ELR (cell line): Measurements from ENCODE around the gene MAP1B.

Source experiments
- DNase-seq: peaks from one replicate; pipeline ENCODE4 v3.0.0-alpha.2; 2015; ENCODE audit warnings: low read depth

MAP1B gene

DNA sequence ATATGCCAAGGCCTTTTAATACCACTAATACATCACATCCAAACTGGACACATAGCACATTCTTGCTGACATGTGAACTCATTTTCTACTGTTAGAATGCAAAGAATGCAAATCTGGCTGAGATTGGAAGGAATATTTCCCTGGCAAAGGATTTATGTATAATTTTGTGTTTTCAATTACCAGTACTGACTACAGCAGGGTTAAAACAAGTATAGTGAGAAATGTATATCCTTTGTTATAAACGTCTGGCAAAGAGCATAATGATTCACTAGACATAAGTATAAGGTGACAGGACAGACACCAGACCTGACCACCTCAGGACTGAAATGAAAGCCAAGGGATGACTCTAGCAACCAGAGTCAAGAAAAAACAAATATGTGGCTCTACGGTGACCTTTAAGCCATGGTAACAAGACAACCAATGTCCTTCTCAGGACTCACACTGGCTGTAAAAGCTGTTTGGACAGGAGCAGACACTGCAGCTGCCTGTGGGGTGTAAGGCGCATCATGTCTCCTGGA is 117.7 kb downstream of the MAP1B start:
- no peak for DNase-seq

DNA sequence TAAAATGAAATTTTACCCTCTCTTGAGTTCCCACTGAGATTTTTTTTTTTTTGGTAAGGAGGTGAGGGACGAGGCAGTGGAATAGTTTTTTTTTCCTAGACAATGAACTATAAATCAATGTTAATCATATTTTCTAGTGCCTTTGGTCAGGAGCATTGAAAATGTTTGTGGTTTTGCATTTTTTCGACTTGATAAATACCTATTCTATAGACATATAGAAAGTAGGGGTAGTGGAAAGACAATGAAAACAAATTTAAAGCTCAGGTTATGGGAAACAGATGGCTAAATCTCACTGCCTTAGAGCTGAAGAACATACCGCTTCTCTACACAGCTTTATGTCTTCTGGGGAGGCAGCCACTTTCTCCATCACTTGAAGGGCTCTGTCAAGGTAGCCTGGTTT is 118.5 kb downstream of the MAP1B start:
- no peak for DNase-seq

GRCh38 chr5:72226950-72227349 is 119.7 kb downstream of the MAP1B start:
- no peak for DNase-seq

DNA sequence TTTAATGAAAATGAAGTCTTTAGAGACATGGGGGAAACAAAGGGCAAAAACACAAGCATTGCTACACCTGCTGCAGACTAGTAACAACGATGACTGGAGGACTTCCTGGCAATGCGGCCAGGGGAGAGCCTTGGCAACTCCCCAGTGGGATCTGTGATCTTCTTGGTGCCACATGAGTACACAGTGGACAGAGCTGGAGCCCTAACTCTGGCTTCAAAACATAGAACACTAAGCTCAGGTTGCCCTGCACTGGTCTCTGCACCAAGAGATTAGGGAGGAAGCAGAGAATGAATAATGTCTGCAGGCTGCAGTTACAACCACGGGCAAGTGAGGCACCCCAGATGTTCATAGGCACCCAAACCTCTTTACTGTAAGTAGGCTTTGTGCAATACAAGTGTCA is 121.7 kb downstream of the MAP1B start:
- no peak for DNase-seq

GRCh38 chr5:72231991-72232703 is 124.9 kb downstream of the MAP1B start:
- DNase-seq: no peak

DNA sequence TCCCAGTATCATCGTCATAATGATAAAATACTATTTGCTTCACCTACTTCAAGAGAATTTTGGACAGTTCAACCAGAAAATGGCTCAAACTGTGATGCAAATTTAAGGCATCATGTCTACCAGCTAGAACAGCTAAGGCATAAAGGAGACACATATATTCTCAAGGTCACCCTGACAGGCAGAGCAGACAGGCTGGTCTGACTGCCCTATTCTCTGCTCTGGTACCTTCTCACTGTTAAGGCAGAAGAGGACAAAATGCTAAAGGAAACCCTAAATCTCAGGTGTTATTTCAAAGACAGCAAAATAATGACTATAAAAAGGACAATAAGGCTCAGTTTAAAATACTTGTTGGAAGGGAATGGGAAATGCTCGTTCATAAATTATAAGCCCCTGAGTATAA is 125.6 kb downstream of the MAP1B start:
- DNase-seq: no peak

DNA sequence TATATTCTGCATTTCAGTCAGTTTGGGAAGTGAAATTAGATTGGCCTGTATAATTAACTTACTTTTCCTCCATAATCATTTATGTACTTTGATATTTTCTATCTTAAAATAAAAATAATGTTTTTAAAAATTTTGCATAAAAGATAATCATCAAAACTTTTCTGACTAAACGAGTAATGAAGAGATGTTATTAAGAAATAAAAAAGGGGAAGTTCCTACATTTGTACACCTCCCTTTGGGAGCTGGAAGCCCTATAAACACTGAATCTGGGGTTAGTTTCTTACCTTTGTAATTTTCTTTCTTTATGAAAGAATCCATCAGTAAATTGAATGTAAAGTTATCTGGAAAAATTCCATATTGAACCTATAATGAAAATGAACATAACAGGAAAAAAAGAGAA is 126.6 kb downstream of the MAP1B start:
- no peak for DNase-seq

DNA sequence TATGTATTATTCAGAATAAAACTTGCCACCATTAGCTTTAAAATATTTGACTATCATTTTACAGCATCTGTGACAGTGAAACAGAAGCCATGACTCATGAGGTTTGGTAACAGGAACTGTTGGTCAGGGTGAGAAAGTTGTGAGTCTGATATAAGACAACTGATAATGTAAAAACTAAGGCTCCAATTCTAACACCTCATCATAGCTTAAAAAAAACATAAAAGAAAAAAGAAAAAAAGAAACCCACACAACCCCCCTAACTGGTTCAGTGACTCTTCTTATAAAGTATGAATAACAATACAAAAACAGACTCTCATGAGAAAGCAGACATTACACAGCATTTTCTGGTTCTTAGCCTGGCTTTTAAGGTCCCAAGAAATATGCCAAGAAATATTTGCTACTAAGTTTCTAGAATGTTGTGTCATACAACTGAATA is 127.0 kb downstream of the MAP1B start:
- peak; percentile 76 for DNase-seq

GRCh38 chr5:72234868-72235267 is 127.6 kb downstream of the MAP1B start:
- no peak for DNase-seq

DNA sequence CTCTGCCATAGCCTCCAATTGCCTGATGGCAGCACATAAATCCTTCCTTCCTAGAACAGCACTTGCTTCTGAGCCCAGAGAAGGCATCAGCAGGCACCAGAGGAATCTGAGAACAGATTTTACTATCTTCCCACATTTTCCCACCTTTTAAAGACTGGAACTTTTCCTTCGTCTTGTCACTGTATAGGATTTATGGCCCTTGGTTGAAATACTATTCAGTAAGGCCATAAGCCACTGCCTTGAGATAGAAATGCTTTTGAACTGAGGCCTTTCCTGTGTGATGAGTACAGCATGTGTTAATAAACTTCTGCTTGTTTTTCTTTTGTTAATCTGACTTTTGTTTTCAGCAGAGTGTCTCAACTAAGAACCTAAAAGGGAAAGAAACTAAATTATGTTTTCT is 128.4 kb downstream of the MAP1B start:
- DNase-seq: peak; percentile 20

DNA sequence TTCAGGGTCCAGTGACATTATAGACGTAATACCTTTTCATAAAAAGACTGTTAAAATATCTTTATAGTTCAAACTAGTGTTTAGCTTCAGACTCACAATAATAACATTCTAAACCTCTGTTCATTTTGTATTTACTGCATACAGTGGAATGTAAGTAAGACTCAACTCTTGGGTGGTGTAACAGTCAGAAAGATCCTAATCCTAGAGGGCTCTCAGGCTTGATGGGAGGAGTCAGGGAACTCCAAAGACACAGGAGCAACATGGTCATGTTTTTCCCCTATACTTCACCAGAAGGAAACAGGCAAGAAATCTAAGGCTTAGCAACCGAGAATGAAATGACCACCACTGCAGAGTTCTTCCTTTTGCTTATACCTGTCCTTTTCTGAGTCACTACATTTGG is 130.1 kb downstream of the MAP1B start:
- DNase-seq: no peak

DNA sequence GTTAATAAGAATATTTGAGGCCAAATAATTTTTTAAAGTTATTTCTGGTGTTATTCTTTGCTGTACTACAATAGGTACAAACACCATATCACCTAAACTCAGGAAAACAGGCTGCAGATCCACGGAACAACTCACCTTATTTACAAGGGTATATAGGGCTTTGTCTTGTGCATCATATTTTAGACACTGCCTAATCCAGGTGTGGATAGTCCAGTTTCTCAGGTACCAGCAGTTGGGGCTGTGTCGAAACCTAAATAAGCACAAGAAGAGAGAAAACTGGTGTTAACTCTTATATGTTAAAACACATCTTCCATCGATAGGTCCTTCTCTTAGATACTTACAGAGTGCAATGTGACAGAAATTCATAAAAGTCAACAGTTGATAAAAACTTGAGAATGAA is 130.6 kb downstream of the MAP1B start:
- DNase-seq: no peak

- DNase-seq: no peak
Measured at GRCh38 chr5:72238712-72239445, 131.6 kb downstream of the MAP1B start.

DNA sequence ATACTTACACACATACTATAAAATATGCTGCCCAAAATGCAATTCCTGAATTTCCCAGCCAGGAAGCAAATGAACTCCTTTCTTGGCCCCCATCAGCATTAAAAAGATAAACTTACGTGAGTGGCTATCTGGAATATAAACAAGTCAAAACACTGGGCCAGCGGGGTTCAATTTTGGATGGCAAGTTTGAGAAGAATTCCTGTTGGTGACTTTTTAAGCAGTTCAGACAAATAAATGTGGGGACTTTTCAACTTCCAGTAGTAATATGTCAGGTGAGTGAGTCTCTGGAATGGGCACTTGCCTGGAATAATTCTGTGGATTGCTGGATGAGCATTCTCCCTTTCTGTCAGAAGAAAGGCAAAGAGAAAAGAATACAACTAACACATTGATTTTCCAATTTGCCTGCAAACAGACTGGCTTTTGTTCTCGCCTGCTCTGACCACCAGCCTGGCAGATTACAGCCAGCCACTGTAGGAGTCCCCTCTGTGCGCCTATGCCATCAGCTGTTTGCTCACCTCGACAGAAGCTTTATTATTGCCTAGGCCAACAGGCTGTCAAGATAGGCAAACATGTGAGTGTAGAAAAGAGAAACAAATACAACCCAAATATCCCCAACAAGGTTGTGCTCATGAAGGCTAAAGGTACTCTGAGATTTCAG is 134.2 kb downstream of the MAP1B start:
- no peak for DNase-seq

GRCh38 chr5:72242796-72243475 is 135.7 kb downstream of the MAP1B start:
- DNase-seq: no peak

DNA sequence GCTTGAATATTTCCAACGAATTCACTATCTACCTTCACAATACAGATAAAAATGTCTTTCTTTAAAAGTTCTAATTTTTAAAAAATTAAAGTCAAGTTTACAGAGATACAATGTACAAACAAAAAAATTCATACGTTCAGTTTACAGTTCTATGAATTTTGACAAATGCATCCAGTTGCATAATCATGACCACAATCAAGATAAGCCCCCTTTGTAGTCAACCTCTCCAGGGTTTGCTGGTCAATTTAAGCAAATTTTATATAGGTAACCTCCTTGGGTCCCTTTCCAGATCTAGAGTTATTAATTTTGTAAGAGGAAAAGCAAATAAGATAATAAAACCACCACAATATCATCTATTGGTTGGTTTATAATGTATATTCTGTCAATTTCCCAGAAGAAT is 136.4 kb downstream of the MAP1B start:
- no peak for DNase-seq

DNA sequence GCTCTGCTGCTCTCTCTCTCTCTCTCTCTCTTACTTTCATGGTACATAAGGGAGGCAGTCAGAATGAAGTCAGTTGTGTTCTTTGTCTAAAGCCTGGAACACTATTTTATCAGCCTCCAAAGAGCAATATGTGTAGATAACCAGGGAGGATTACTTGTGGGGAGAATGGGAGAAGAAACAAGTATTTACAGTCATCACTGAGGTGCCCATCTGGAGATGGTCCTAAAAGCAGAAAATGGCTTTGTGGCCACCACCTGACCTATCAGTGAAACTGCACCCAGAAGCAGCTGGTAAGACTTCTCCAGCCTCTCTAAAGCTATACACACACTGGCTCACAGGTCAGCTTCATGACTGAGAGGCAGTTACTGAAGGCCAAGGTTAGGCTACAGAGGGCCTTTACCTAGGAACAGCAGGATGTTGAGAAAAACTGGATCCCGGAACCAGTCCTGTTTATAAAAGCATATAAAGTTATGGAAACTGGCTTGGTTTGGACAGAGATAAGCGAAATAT is 137.6 kb downstream of the MAP1B start:
- peak; percentile 69 for DNase-seq

DNA sequence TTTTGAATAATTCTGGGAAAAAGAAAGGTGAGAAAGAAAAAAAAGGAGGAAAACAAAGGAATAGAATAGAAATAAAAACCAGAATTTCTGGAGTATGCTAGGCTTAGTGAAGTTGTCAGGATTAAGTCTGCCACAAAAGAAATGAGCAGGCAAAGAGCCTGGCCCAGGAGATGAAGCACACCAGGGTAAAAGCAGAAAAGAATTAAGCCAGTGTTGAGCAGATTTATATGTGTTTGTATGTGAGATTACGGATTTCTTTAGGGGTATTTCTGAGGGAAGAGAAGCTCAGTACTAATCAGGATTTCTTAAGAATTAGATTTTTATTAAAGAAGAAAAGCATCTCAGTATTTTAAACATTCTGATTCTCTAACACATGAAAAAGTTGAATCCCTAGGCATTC is 138.3 kb downstream of the MAP1B start:
- no peak for DNase-seq

DNA sequence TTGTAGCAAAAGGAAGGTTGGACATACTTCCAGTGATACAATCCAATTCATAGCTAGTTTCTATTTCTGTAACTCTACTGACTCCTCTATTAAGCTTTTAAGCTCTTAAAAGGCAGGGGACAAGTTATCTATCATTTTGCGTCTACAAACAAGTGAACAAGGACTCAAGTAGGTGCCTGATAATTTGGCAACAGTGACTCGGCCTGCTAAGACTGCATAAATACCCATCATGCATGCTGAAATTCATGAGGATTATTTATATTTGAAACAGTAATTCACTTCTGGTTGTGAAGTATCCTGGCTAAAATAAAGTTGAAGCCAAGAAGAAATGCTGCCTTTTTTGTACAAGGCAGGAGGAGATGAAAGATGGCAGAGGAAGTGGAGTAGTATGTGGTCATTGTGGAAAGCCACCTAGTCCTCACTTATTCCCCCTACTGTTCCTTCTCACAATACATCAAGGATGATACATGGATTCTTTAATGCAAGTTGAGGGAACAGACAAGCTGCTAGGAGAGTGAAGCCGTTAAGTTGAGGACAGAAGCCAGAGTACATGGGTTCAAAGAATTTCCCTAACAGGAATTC is 138.8 kb downstream of the MAP1B start:
- DNase-seq: peak; percentile 28

DNA sequence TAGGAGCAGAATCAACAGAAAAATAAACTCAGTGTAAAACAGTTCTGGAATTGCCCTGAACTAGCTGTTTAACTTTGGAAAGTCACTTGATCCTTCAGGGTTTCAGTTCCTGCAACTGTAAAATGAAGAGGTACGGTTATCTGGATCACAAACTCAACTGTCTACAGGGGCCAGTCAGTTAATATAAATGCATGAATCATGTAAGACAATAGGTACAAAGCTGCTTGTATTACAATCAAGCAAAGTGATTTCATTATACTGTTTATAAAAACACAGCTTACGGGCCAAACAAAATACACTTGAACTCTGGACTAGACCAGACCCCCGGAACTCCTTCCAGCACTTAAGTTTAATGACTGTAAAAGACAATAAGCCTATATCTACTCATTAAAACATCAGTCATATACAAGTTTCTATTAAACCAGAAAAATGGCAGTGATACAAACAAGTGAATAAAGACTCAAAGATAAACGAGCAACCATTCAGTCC is 139.7 kb downstream of the MAP1B start:
- peak; percentile 75 for DNase-seq

GRCh38 chr5:72248410-72248981 is 141.2 kb downstream of the MAP1B start:
- DNase-seq: peak; percentile 95
